CD4-positive, alpha-beta memory T cell (primary cell): ENCODE data around the gene TTLL11. TPM values are rescaled to one million over a fixed set of nuclear protein-coding genes. Genes with fewer than 3 reads are reported as not detected.

Experiments
- CTCF ChIA-PET: fragments of 350-600 bp; sonication (Branson Sonifier 250); formaldehyde crosslinking; loops from one replicate; lab custom pipeline; 2021; ENCODE audit warnings: inconsistent platforms; ENCODE audit not compliant: partially characterized antibody; lab: Charles Lee
- POLR2A ChIA-PET: fragments of 350-600 bp; sonication (Branson Sonifier 250); formaldehyde crosslinking; loops from one replicate; lab custom pipeline; 2021; ENCODE audit not compliant: partially characterized antibody; lab: Charles Lee
- DNase-seq, 5 donors: peaks; one replicate each; pipeline versions ENCODE4 v3.0.0 to v3.0.0-alpha.2; 2020 to 2022; ENCODE audit warnings: mixed read lengths in 1 of 5
- H3K27ac ChIP-seq: one replicate; pipeline ENCODE4 v1.7.0; 2013; ENCODE audit warnings: low read depth, low read length
- H3K27me3 ChIP-seq: 2 replicates; pipeline ENCODE4 v1.7.0; 2013; ENCODE audit warnings: mild to moderate bottlenecking, low read length, moderate library complexity; ENCODE audit not compliant: insufficient read depth
- H3K36me3 ChIP-seq: 2 replicates; pipeline ENCODE4 v1.7.0; 2013; ENCODE audit warnings: mild to moderate bottlenecking, low read length, moderate library complexity; ENCODE audit not compliant: insufficient read depth
- H3K4me1 ChIP-seq: 2 replicates; pipeline ENCODE4 v1.7.0; 2013; ENCODE audit warnings: mild to moderate bottlenecking, low read length, moderate library complexity; ENCODE audit not compliant: insufficient read depth
- H3K4me3 ChIP-seq, 2 donors: one replicate each; pipeline ENCODE4 v1.7.0; 2013; ENCODE audit warnings: low read length in 2 of 2, mild to moderate bottlenecking in 1 of 2
- H3K9me3 ChIP-seq, 2 donors: one replicate each; pipeline ENCODE4 v1.7.0; 2013; ENCODE audit warnings: low read length in 2 of 2, control low read depth in 1 of 2; ENCODE audit not compliant: control insufficient read depth in 1 of 2
- H3K27ac Mint-ChIP-seq, 7 donors: one replicate each; pipeline ENCODE4 v1.8.0; 2020 to 2021; ENCODE audit warnings: mixed read lengths in 7 of 7, mild to moderate bottlenecking in 6 of 7, inconsistent platforms in 3 of 7, moderate library complexity in 3 of 7
- H3K27me3 Mint-ChIP-seq, 2 donors: one replicate each; pipeline ENCODE4 v1.8.0; 2020 to 2021; ENCODE audit warnings: mixed read lengths in 2 of 2
- H3K36me3 Mint-ChIP-seq, 2 donors: one replicate each; pipeline ENCODE4 v1.8.0; 2020 to 2021; ENCODE audit warnings: mixed read lengths in 2 of 2, inconsistent platforms in 1 of 2, mild to moderate bottlenecking in 1 of 2
- H3K4me1 Mint-ChIP-seq, 4 donors: one replicate each; pipeline ENCODE4 v1.8.0; 2020 to 2021; ENCODE audit warnings: mixed read lengths in 4 of 4, mild to moderate bottlenecking in 1 of 4
- H3K4me3 Mint-ChIP-seq, 8 donors: one replicate each; pipeline ENCODE4 v1.8.0; 2020 to 2021; ENCODE audit warnings: mixed read lengths in 8 of 8, mild to moderate bottlenecking in 7 of 8, moderate library complexity in 6 of 8, inconsistent platforms in 3 of 8
- H3K9me3 Mint-ChIP-seq, 8 donors: one replicate each; pipeline ENCODE4 v1.8.0; 2020 to 2021; ENCODE audit warnings: mixed read lengths in 8 of 8, mild to moderate bottlenecking in 5 of 8, inconsistent platforms in 3 of 8, moderate library complexity in 1 of 8
- intact Hi-C: fragments of 100-400 bp; cut with micrococcal nuclease; formaldehyde crosslinking; loops from one replicate; pipeline ENCODE4 v1.15.1; 2023
- polyA plus RNA-seq, 2 donors: library from polyadenylated mRNA; unstranded; fragments of 300-500 nt; fragmentation: Illumina TruSeq; gene quantifications; one replicate each; pipeline ENCODE4 v1.2.3, GENCODE V29; 2021
- total RNA-seq, 2 experiments: library from RNA; stranded (reverse); gene quantifications; one replicate each; pipeline ENCODE4 v1.2.3, GENCODE V29; 2021

Gene TTLL11
- total and polyA plus RNA-seq, 4 experiments from 2014 or later, result 2.7 to 7.8 (median 3.1) TPM

DNA sequence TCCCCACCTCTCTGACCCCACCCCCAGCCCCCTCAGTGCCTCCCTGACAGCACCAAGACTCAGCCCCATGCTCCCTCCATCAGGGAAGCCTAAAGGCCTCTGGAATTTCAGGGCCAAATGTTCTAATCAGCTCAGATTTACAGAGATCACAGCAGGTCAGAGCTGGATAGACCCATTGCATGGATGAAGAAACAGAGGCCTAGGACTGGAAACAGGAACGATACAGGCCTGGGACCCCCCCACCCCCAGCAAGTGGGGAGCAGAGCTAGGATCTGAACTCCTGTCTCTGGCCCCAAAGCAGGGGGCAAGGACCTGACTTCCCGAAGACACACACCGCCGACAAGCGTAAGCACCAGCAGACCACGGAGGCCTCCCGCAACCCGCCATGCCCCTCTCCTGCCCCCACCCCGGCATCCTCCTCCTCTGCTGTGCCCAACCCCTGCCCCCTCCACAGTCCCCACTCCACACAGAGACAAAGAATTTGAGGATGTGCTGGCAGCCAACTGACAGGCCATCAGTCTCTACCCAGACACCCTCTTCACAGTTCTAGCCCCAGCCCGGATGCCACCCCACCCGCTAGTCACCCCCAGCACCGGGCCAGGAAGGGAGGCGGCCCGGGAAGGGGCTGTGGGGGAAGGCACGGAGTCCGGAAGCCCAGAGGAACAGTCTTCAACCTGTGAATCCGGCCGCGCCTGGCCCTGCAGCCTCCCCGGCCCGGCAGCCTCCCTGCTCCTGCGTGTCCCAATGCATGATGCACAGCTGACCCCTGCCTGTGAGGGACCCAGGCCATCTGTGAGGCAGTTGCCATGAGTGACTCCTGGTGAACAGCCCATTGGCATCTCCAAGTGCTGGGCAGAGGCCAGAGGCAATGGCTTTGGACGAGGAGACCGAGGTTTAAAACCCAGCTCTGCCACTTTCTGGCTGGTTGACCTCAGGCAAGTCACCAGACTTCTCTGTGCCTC, 35.2 kb upstream of the TTLL11 start:
- Histone ChIP-seq H3K9me3 (no peaks in the 10 kb centered on the region), H3K36me3 (no peaks in the 10 kb centered on the region), H3K27me3 (peaks cover 11% of the 10 kb centered on the region), H3K4me1 (peaks cover 7% of the 10 kb centered on the region), H3K4me3 (no peak overlapping the region), H3K27ac (no peak overlapping the region)
- intact Hi-C loops, result no loop called here
- H3K27me3 Mint-ChIP-seq, result peaks cover 25% of the 10 kb centered on the region in 2 donors
- ChIA-PET POLR2A (interaction anchor here (0.6 kb wide), 1 partner anchor 34 kb away, joined by 3 read pairs; no protein-coding TSS in a partner anchor), CTCF (interaction anchor here (1.1 to 9.2 kb wide), 8 partner anchors 19 to 708 kb away, joined by 3 to 165 read pairs (median 4); no protein-coding TSS in a partner anchor)
- peak overlapping the region in 1 of 8 donors; percentile 24 for H3K4me3 Mint-ChIP-seq
- DNase-seq, result no peak
- H3K9me3 Mint-ChIP-seq, result no peaks in the 10 kb centered on the region
- H3K27ac Mint-ChIP-seq, result no peak overlapping the region
- H3K36me3 Mint-ChIP-seq, result no peaks in the 10 kb centered on the region
- H3K4me1 Mint-ChIP-seq, result peaks cover 9 to 25% (median 17%) of the 10 kb centered on the region in 4 donors

DNA sequence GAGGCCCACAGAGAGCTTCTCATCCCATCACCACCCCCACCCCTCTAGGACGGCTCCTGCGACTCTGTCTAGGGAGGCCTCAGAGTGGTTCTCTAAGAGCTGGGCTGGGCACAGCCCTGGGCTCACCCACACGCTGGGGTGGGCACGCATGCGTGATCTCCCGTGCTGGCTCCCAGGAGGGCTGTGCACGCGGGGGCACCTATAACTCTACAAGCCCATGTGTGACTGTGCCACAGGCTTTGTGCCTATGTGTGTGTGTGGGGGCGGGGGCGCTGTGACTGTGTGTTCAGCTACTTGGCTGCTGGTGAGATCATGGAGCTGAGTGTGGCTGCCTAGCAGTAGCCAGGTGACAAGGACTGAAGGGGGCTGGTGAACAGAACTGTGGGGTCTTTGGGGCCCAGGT, 34.3 kb upstream of the TTLL11 start:
- no peak overlapping the region for H3K27ac ChIP-seq
- H3K4me1 ChIP-seq, result peaks cover 7% of the 10 kb centered on the region
- intact Hi-C loops, result no loop called here
- Mint-ChIP-seq H3K9me3 (no peaks in the 10 kb centered on the region), H3K4me1 (peaks cover 11 to 25% (median 18%) of the 10 kb centered on the region in 4 donors), H3K27me3 (peaks cover 25 to 28% of the 10 kb centered on the region in 2 donors), H3K27ac (peak overlapping the region in 2 of 7 donors; percentile 36 to 48), H3K4me3 (peak overlapping the region in 2 of 8 donors; percentile 15 to 22), H3K36me3 (no peaks in the 10 kb centered on the region)
- H3K4me3 ChIP-seq, result no peak overlapping the region
- ChIA-PET CTCF (interaction anchor here (0.7 to 9.2 kb wide), 3 partner anchors 24 to 225 kb away, joined by 6 to 165 read pairs (median 34); no protein-coding TSS in a partner anchor), POLR2A (no interaction called here)
- H3K27me3 ChIP-seq, result peaks cover 11% of the 10 kb centered on the region
- no peak for DNase-seq
- no peaks in the 10 kb centered on the region for H3K9me3 ChIP-seq
- no peaks in the 10 kb centered on the region for H3K36me3 ChIP-seq

GRCh38 chr9:122126331-122127261, 33.5 kb upstream of the TTLL11 start:
- peaks cover 11 to 25% (median 18%) of the 10 kb centered on the region in 4 donors for H3K4me1 Mint-ChIP-seq
- CTCF ChIA-PET, result interaction anchor here (0.7 to 9.2 kb wide), 7 partner anchors 10 to 231 kb away, joined by 3 to 165 read pairs (median 34); no protein-coding TSS in a partner anchor
- DNase-seq, result no peak
- peaks cover 25 to 28% of the 10 kb centered on the region in 2 donors for H3K27me3 Mint-ChIP-seq
- intact Hi-C loops, result no loop called here
- POLR2A ChIA-PET, result interaction anchor here (1.2 kb wide), 1 partner anchor 138 kb away, joined by 3 read pairs; the partner anchor contains the start of genes MRRF and RBM18
- Histone ChIP-seq H3K4me3 (no peak overlapping the region), H3K36me3 (no peaks in the 10 kb centered on the region), H3K4me1 (peaks cover 7% of the 10 kb centered on the region), H3K27me3 (peaks cover 11% of the 10 kb centered on the region), H3K9me3 (no peaks in the 10 kb centered on the region), H3K27ac (no peak overlapping the region)
- peak overlapping the region; percentile 45 to 76 (median 63) for H3K4me3 Mint-ChIP-seq
- H3K9me3 Mint-ChIP-seq, result no peaks in the 10 kb centered on the region
- H3K27ac Mint-ChIP-seq, result peak overlapping the region in 1 of 7 donors; percentile 66
- H3K36me3 Mint-ChIP-seq, result no peaks in the 10 kb centered on the region

GRCh38 chr9:122125509-122126330, 32.6 kb upstream of the TTLL11 start:
- ChIA-PET CTCF (interaction anchor here (0.8 to 9.2 kb wide), 20 partner anchors 10 to 1224 kb away, joined by 3 to 165 read pairs (median 7); no protein-coding TSS in a partner anchor), POLR2A (interaction anchor here (1.2 kb wide), 1 partner anchor 139 kb away, joined by 3 read pairs; the partner anchor contains the start of genes MRRF and RBM18)
- Mint-ChIP-seq H3K27me3 (peaks cover 22 to 28% of the 10 kb centered on the region in 2 donors), H3K27ac (peak overlapping the region in 1 of 7 donors; percentile 66), H3K9me3 (no peaks in the 10 kb centered on the region), H3K4me3 (peak overlapping the region in 6 of 8 donors; percentile 42 to 76 (median 60)), H3K36me3 (no peaks in the 10 kb centered on the region), H3K4me1 (peaks cover 11 to 25% (median 18%) of the 10 kb centered on the region in 4 donors)
- DNase-seq, result no peak
- no peak overlapping the region for H3K27ac ChIP-seq
- H3K4me1 ChIP-seq, result peaks cover 7% of the 10 kb centered on the region
- no peak overlapping the region for H3K4me3 ChIP-seq
- intact Hi-C loops, result no loop called here
- H3K27me3 ChIP-seq, result peaks cover 11% of the 10 kb centered on the region
- no peaks in the 10 kb centered on the region for H3K9me3 ChIP-seq
- H3K36me3 ChIP-seq, result no peaks in the 10 kb centered on the region

DNA sequence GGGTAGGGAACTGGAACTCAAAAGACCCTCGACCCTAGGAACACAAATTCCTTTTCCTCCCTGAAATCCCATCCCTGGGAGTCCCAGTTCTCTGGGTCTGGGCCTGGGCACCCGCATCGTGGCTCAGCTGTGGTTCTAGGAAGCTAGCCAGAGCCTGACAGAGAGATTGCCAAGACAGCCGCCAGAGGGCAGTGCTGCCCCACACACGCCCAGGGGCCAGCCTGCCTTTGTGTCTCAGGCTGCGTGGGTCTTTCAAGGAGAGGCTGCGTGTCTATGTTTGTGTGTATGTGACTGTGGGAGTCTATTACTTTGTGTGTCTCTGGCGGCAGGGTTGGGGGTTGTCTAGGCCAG, 32.0 kb upstream of the TTLL11 start:
- intact Hi-C loops, result no loop called here
- Histone ChIP-seq H3K36me3 (no peaks in the 10 kb centered on the region), H3K4me1 (peaks cover 7% of the 10 kb centered on the region), H3K9me3 (no peaks in the 10 kb centered on the region), H3K27ac (no peak overlapping the region), H3K4me3 (no peak overlapping the region), H3K27me3 (peaks cover 11% of the 10 kb centered on the region)
- peak overlapping the region in 6 of 8 donors; percentile 42 to 71 (median 60) for H3K4me3 Mint-ChIP-seq
- no peaks in the 10 kb centered on the region for H3K36me3 Mint-ChIP-seq
- no peaks in the 10 kb centered on the region for H3K9me3 Mint-ChIP-seq
- DNase-seq, result peak; percentile 65 to 75 (median 68)
- H3K27ac Mint-ChIP-seq, result peak overlapping the region in 1 of 7 donors; percentile 26
- H3K4me1 Mint-ChIP-seq, result peaks cover 11 to 25% (median 18%) of the 10 kb centered on the region in 4 donors
- peaks cover 21 to 28% of the 10 kb centered on the region in 2 donors for H3K27me3 Mint-ChIP-seq
- ChIA-PET POLR2A (no interaction called here), CTCF (interaction anchor here (0.6 to 9.2 kb wide), 22 partner anchors 9 to 1225 kb away, joined by 3 to 165 read pairs (median 7); no protein-coding TSS in a partner anchor)

DNA sequence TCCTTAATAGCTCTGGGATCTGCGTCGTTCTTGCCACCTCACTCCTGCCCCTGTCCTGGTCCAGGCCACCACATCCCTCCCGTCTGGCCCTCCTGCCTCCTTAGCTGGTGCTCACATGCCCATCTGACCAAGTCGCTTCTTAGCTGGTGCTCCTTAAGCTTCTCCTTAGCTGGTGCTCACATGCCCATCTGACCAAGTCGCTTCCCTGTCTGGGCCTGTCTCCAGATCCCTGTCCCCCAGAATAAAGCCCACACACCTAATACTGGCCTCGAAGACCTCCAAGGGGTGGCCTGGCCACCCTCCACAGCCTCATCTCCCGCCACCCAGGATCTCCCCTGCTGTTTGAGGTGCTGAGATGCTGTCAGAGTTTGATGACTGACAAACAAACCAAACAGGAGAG, 31.4 kb upstream of the TTLL11 start:
- H3K36me3 ChIP-seq, result no peaks in the 10 kb centered on the region
- no peak overlapping the region for H3K27ac ChIP-seq
- Mint-ChIP-seq H3K27me3 (peaks cover 21 to 28% of the 10 kb centered on the region in 2 donors), H3K9me3 (no peaks in the 10 kb centered on the region), H3K27ac (no peak overlapping the region), H3K4me3 (no peak overlapping the region), H3K36me3 (no peaks in the 10 kb centered on the region), H3K4me1 (peaks cover 11 to 25% (median 18%) of the 10 kb centered on the region in 4 donors)
- no peak for DNase-seq
- H3K4me1 ChIP-seq, result peaks cover 7% of the 10 kb centered on the region
- peaks cover 11% of the 10 kb centered on the region for H3K27me3 ChIP-seq
- intact Hi-C loops, result no loop called here
- ChIA-PET CTCF (interaction anchor here (0.6 to 9.2 kb wide), 23 partner anchors 9 to 1225 kb away, joined by 3 to 165 read pairs (median 7); no protein-coding TSS in a partner anchor), POLR2A (no interaction called here)
- H3K9me3 ChIP-seq, result no peaks in the 10 kb centered on the region
- no peak overlapping the region for H3K4me3 ChIP-seq
